GM21381 (cell line): Measurements from ENCODE around the gene ZBTB43.

Source experiments
- ATAC-seq: cut with Tn5 transposase; IDR thresholded peaks from one replicate; pipeline ENCODE4 v1.9.1; 2021; ENCODE audit warnings: mild to moderate bottlenecking, moderate library complexity; ENCODE audit not compliant: unreplicated experiment

ZBTB43 gene

GRCh38 chr9:126882746-126883145, 77.9 kb downstream of the ZBTB43 start:
- ATAC-seq: no peak

GRCh38 chr9:126883636-126884035, 78.8 kb downstream of the ZBTB43 start:
- no peak for ATAC-seq

DNA sequence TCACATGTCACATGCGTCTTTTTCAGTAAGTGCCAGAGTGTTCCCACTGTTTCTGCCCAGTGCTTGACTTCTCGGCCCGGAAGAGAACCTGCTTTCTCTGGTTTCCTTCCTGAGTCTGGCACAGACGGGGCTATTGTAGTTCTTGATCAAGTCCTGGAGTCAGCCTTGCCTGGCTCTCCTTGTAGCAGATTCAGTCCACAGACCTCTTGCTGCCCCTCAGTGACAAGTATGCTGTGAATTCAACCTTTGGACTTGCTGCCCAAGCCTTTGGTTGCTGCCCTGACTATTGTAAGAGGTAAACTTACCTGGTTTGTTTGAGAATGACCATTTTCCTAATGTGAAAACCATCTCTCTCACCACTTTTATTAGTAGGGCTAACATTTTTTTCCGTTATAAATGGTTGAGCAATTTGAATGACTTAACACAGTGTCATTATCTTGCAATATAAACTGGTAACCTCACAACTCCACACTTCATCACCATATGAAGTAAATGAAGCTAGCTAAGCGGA, 80.3 kb downstream of the ZBTB43 start:
- ATAC-seq: no peak

DNA sequence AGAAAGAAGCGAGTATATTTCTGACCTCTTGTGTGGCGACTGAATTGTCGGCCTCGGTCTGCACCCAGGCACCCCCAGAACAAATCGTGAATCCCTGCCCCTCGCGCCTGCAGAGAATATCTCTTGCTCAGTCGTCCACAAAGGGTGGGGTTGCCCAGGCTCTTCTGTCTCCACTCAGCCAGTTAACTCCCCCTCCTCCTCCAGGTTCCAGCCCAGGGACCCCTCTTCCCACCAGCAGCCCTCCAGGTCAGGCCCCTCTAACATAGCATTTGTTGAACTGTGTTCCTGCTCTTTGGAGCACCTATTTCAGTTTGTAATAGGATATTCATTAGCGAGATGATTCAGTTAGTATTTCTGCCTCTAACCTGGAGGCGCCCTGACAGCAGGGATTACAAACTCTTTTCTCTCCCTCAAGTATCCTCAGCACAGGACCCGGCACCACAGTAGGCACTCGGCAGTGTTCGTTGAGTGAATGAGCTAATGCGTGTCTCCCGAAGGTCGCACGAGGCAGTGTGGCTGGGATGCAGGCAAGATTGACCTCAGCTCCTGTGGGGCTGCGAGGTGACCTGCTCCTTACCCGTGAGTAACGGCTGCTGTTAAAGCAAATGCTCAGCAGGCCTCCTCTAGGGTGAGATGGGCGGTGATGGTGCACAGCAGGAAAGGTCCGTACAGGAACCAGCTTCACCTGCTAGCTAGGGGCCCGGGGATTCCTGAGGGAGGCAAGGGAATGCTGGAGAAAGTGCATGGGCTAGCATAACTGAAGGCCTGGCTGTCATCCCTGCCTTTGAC, 81.4 kb downstream of the ZBTB43 start:
- no peak for ATAC-seq

DNA sequence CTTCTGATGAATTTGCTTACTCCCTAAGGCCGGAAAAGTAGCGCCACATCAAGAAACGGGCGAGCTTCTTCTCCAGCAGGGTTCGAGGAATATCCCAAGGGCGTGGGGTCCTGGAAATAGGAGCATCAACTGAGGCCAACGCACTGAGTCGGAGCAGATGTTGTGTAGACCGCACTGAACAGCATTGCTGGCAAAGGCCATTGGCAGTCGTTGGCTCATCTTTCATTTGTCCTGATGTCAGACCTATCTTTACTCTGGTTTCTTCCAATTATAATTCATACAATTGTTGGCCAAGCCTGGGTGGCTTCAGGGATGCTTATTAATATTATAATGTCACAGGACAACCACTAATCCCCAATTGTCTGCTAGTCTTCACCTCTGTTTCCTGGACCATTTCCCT, 82.1 kb downstream of the ZBTB43 start:
- ATAC-seq: no peak
